Measurements from ENCODE around the gene ZBTB20. TPM values are rescaled to one million over a fixed set of nuclear protein-coding genes. Genes with fewer than 3 reads are reported as not detected.

Gene ZBTB20
- polyA plus RNA-seq, 1 of the 3 experiments (the other 2 are of a cell fraction) = 0.43 TPM

- Histone ChIP-seq H3K9me3 (no peaks in the 10 kb centered on the region), H3K4me3 (ENCODE audit: low read depth in 2 of 2, low read length in 1 of 2) (no peak overlapping the region), H3K4me1 (ENCODE audit: control insufficient read depth in 1 of 2, insufficient read depth in 2 of 2, low read depth in 1 of 2, low read length in 1 of 2) (no peaks in the 10 kb centered on the region), H3K9ac (no peak overlapping the region), H3K4me2 (no peak overlapping the region), H3K79me2 (ENCODE audit: insufficient read depth) (no peaks in the 10 kb centered on the region), H3K9me2 (no peaks in the 10 kb centered on the region), H3F3A (replicated peaks; ENCODE audit: insufficient read depth) (peaks cover 14% of the 10 kb centered on the region), H4K20me1 (ENCODE audit: insufficient read depth) (no peaks in the 10 kb centered on the region), H3K27me3 (ENCODE audit: insufficient read depth) (no peaks in the 10 kb centered on the region), H2AFZ (ENCODE audit: low read depth) (no peak overlapping the region), H3K27ac (ENCODE audit: low read depth in 2 of 2, low read length in 1 of 2) (peak overlapping the region in 1 of 2 experiments; percentile 17; a peak in 1 of 4 replicates), H3K36me3 (replicated peaks in 1 of 2; ENCODE audit: control insufficient read depth in 1 of 2, insufficient read depth in 2 of 2, low read length in 1 of 2) (no peaks in the 10 kb centered on the region)
- WGBS (ENCODE audit: low lambda C conversion rate) = 100% methylated on average over 1 of the region's 1 CpG
- ChIA-PET CTCF (no interaction called here), POLR2A (no interaction called here)
- no peak for DNase-seq
- TF ChIP-seq GABPA (IDR thresholded peaks at IDR 0.05; ENCODE audit: low read depth) = no peak
- no peak for TF ChIP-seq FOXM1 (IDR thresholded peaks at IDR 0.05; ENCODE audit: low read depth)
- no peak for TF ChIP-seq NFIC (IDR thresholded peaks at IDR 0.05; ENCODE audit: borderline replicate concordance)
- no peak for TF ChIP-seq REST (IDR thresholded peaks at IDR 0.05; ENCODE audit: low read depth, low read length)
- TF ChIP-seq EZH2phosphoT487 (IDR thresholded peaks at IDR 0.05; ENCODE audit: borderline replicate concordance, low read depth) = no peak
- TF ChIP-seq FOXJ3 (CRISPR knock-in tag; IDR thresholded peaks at IDR 0.05) = no peak
- no peak for TF ChIP-seq RXRA (IDR thresholded peaks at IDR 0.05; ENCODE audit: borderline replicate concordance, low read depth)
- TF ChIP-seq CHD2 (IDR thresholded peaks at IDR 0.05; ENCODE audit: low read length, partially characterized antibody) = no peak
- no peak for TF ChIP-seq POLR2AphosphoS5 (IDR thresholded peaks at IDR 0.05; ENCODE audit: low read depth, low read length)
- TF ChIP-seq TCF12 (IDR thresholded peaks at IDR 0.05) = no peak
- TF ChIP-seq MXI1 (IDR thresholded peaks at IDR 0.05; ENCODE audit: low read depth, low read length) = no peak
- no peak for TF ChIP-seq NRF1 (IDR thresholded peaks at IDR 0.05; ENCODE audit: low read depth, low read length)
- no peak for TF ChIP-seq TAF1 (IDR thresholded peaks at IDR 0.05; ENCODE audit: borderline replicate concordance, low read depth, low read length)
- TF ChIP-seq PBX3 (IDR thresholded peaks at IDR 0.05) = no peak
- no peak for TF ChIP-seq ZBTB33 (IDR thresholded peaks at IDR 0.05; ENCODE audit: borderline replicate concordance, low read depth)
Observed at GRCh38 chr3:114545193-114545592, 601.9 kb downstream of the ZBTB20 start.

Measured in SK-N-SH (cell line).